ENCODE measurements around the gene PPP5C.
A peak's percentile ranks its signal among the peaks of the same experiment; 100 is the strongest.
"Not testable (repeated sequence)": the region's sequence is repeated elsewhere in the genome, so short reads cannot be mapped to it uniquely, and the experiment has no call there.

Gene PPP5C

DNA sequence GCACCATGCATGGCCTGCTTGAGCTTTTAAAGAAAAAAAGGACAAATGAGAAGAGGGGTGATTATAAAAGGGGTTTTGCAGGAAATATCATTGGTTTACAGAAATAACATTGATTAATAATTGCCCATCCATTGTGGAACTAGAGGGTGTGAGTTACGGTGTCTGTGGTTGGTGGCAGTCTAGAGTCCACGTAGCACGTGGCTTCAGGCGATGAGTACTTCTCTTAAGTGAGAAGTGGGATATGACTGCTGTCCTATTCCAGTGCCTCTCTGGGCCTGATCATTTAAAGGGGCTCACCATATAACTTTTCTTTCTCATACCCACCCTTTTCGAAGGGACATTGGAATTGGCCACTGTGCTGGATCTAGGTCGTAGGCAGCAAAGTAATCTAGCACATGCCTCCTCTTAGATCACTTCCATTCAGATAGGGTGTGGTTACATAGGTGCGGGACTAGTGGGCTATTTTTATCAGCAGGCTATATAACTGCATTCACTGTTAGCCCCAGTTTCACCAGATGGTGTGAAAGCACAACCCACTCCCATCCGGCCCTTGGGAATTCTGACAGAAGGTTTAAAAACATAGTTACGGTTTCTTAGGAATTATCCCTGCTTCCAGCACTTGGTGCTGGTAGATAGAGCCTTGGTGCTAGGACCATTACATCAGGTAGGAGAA is 19.9 kb downstream of the PPP5C start:
- no peak for DNase-seq

GRCh38 chr19:46367426-46367825 is 20.5 kb downstream of the PPP5C start:
- no peak for DNase-seq

- DNase-seq: no peak
Measured at GRCh38 chr19:46368116-46368515, 21.2 kb downstream of the PPP5C start.

GRCh38 chr19:46369817-46370216 is 22.9 kb downstream of the PPP5C start:
- no peak for DNase-seq

DNA sequence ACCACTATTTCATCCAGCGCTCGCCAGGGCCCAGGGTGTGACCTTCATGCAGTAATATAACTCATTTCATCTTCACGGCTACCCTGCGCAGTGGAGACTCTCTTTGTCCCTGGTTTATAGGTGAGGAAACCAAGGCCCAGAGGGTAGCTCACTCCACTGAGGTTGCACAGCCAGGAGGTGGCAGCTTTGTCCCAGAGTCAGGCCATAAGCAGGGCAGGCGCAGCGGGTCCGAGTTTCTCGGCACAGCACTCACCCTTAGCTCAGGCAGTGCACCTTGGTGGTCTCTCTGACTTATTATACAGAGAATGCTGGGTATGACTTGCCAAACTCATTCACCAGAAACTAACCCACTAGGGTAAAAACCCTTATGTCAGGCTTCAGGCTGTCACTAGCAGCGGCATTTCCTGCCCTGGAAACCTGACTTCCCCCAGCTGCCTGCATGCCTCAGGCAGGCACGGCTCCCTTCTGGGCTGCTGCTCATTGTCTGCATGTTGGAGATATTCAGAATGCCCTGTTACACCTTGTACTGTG is 24.5 kb downstream of the PPP5C start:
- DNase-seq: no peak

DNA sequence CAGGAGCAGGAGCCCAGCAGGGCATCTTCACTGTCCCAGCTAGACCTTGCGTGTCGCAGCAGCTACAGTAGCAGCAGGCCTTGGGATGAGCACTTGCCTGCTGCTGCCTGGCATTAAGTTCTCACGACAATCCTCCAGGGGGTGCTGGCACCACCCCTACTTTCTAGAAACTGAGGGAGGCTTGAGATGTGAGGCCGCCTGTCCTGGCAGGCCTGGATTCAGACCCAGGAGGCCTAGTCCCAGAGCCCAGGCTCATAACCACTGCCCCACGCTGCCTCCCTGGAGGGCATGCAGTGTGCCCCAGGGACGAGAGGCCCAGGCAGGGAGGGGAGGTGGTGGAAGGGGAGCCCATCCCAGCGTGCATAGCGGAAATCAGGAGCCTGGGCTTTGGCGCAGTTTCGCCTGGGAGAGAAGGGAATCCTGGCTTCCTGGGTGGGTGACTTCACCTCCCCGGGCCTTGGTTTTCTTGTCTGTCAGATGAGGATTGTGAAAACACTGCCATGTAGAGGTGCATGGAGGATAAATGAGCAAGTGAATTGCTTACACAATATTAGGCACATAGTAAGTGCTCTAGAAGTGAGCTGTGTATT is 26.1 kb downstream of the PPP5C start:
- peak; percentile 60 for DNase-seq

- peak; percentile 87 for DNase-seq
Measured at GRCh38 chr19:46373491-46374359, 26.8 kb downstream of the PPP5C start.

- DNase-seq: no peak
Measured at GRCh38 chr19:46374536-46375475, 27.9 kb downstream of the PPP5C start.

- not testable (repeated sequence) for DNase-seq
Measured at GRCh38 chr19:46375476-46376067, 28.7 kb downstream of the PPP5C start.

- no peak for DNase-seq
Measured at GRCh38 chr19:46376241-46377153, 29.6 kb downstream of the PPP5C start.

DNA sequence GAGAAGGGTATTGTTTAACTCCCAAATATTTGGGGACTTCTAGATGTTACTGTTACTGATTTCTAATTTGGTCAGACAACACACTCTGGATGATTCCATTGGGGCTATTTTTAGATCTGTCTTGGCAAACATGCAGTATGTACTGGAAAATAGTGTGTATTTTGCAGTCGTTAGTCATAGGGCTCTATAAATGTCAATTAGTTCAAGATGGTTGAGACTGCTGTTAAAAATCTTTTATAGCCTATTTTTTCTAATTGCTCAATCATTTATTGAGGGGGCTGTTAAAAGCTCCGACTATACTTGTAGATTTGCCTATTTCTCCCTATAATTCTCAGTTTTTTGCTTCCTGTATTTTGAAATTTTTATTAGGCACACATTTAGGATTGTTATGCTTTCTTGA is 31.4 kb downstream of the PPP5C start:
- peak; percentile 86 for DNase-seq

DNA sequence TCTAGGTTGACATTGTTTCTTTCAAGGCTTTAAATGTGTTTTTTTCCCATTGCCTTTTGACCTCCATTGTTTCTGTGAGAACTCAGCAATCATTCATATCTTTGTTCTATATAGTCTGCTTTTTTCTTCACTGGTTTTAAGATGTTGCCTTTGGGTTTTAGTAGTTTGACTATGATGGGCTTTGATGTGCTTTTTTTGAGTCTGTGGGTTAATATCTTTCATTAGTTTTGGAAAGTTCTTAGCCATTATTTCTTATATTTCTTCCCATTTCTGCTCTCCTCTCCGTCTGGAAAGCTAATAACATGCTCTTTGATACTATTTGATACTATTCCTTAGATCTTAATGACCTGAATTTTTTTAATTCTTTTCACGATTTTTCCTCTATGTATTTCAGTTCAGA is 33.8 kb downstream of the PPP5C start:
- no peak for DNase-seq

GRCh38 chr19:46381346-46381745 is 34.5 kb downstream of the PPP5C start:
- DNase-seq: no peak

DNA sequence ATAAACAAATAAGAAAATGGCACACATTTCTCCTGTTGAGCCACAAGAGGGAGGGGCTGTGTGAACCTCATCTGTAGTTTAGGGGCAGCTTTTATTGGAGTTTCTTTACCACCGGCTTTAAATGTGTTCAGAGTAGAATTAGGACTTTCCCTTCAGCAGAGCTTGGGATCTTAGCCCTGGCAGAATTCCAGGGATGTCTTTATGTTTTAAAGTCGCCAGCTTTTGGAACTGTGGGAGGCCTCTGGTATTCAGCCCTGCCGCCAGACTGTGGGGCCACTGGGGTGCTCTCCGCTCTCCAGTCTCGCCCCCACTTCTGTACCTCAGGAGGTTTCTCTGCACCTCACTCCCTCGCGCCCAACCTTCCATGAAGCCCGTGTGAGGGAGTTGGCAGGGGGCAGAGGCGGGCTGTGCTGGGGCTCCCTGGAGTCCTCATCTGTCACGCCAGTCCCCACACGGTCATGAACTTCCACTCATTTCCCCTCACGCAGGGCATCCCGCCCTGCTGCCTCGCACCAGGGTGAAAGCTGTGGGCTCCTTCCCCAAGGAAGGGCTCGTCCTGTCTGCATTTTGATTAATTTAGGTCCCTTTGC is 35.0 kb downstream of the PPP5C start:
- DNase-seq: no peak

GRCh38 chr19:46383171-46383815 is 36.4 kb downstream of the PPP5C start:
- no peak for DNase-seq

DNA sequence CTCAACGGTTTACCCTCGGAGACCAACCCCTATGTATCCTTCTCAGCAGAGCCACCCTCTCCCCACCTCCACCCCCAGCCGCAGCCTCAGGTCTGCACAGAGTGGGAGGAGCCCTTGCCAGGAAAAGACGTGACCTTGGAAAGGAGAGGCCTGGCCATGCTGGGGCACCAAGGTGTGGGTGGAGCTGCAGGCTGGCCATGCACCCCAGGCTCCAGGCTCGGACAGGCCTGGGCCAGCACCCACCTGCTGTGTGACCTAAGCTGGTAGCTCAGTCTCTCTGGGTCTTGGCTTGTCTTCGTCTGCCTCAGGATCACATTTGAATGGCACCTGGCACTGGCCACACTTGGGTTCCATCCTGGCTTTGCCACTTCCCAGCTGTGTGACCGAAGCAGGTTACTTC is 37.0 kb downstream of the PPP5C start:
- no peak for DNase-seq

DNA sequence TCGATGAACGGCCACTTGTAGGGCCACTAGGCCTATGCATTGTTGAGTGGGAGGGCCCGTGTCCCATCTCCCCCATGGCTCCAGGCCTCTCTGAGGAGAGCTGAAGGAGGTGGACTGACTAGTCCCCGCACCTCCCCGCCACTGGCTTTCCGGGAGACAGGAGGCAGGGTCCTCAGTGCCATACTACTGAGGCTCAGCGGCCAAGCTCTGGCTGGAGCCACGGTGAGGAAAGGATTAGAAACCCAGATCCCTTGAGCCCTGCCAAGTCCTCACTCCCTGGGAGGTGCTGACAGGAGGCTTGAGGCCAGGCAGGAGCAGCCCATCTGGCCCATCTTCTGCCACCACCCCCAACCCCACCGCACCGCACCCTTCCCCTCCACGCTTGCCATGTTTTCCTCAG is 37.5 kb downstream of the PPP5C start:
- no peak for DNase-seq

- DNase-seq: no peak
Measured at GRCh38 chr19:46385636-46386035, 38.7 kb downstream of the PPP5C start.

DNA sequence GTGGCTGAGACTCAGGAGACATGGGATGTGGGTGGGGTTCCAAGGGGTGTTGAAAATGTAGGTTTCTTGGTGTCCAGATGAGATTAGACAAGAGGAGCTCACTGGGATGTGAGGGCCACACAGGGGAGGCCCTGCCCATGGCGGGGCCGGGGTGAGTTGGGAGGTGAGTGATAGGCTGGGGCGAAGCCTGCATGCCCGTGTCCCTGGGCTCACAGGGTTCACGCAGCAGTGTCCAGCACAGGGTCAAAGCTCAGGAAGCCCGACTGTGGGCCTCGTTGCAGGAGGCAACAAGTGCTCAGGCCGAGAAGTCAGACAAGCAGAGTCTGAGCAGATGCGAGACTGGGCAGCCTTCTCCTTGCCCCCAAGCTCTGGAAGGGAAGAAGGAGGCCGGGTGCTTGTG is 39.3 kb downstream of the PPP5C start:
- no peak for DNase-seq
